GM12878 (cell line): ENCODE results near the gene USH2A. TPM values are rescaled to one million over a fixed set of nuclear protein-coding genes. Genes with fewer than 3 reads are reported as not detected.

ENCODE experiments used
- ATAC-seq: fragments of 200-7000 bp; cut with Tn5 transposase; 3 replicates; pipeline ENCODE4 v1.9.1; 2020; ENCODE audit warnings: mild to moderate bottlenecking, moderate library complexity
- BruUV-seq: library from RNA; stranded (reverse); fragments of 400-500 nt; replicated peaks from 2 replicates; lab custom pipeline; 2021; lab: Mats Ljungman, UMichigan
- CTCF ChIA-PET: fragments of 300-600 bp; sonication (Branson Sonifier 250); formaldehyde crosslinking; extraction: SDS; loops from one replicate; lab custom pipeline; 2021; ENCODE audit warnings: inconsistent platforms; lab: Yijun Ruan, JAX
- POLR2A ChIA-PET: fragments of 350-600 bp; formaldehyde crosslinking; extraction: SDS; loops from one replicate; lab custom pipeline; 2021; ENCODE audit warnings: inconsistent platforms; lab: Charles Lee
- RAD21 ChIA-PET: fragments of 300-600 bp; sonication (Branson Sonifier 250); formaldehyde crosslinking; loops from one replicate; lab custom pipeline; 2023; ENCODE audit warnings: antibody characterized with exemption; ENCODE audit not compliant: unreplicated experiment; lab: Charles Lee
- SMC1A ChIA-PET: fragments of 300-600 bp; sonication (Branson Sonifier 250); formaldehyde crosslinking; loops from one replicate; lab custom pipeline; 2023; ENCODE audit not compliant: unreplicated experiment, uncharacterized antibody; lab: Charles Lee
- DNase-seq: peaks from one replicate; pipeline ENCODE4 v3.0.0-alpha.2; 2011; ENCODE audit warnings: low read depth, low spot score
- FAIRE-seq: peaks from 3 replicates; lab custom pipeline; 2011; peaks lifted over from hg19 to GRCh38; lab: Jason Lieb, UNC
- H2AFZ ChIP-seq: 2 replicates; pipeline ENCODE4 v1.6.0; 2011; ENCODE audit warnings: low read depth, low read length, control low read depth; ENCODE audit not compliant: control insufficient read depth
- H3K27ac ChIP-seq: 2 replicates; pipeline ENCODE4 v1.5.1; 2011; ENCODE audit warnings: control low read depth; ENCODE audit not compliant: control insufficient read depth, insufficient read depth
- H3K27me3 ChIP-seq, 2 experiments: replicated peaks in 1 of 2; 2 replicates each; pipeline versions ENCODE4 v1.6.0 to v1.6.1; 2011; ENCODE audit warnings: low read length in 1 of 2; ENCODE audit not compliant: control insufficient read depth in 2 of 2, insufficient read depth in 2 of 2
- H3K36me3 ChIP-seq, 2 experiments: 2 replicates each; pipeline ENCODE4 v1.5.1; 2011; ENCODE audit warnings: low read length in 1 of 2; ENCODE audit not compliant: control insufficient read depth in 2 of 2, insufficient read depth in 2 of 2
- H3K4me1 ChIP-seq: 2 replicates; pipeline ENCODE4 v1.6.1; 2011; ENCODE audit warnings: mild to moderate bottlenecking, low read length, moderate library complexity, mixed read lengths; ENCODE audit not compliant: control insufficient read depth, insufficient read depth
- H3K4me2 ChIP-seq: 2 replicates; pipeline ENCODE4 v1.6.0; 2011; ENCODE audit warnings: control low read depth; ENCODE audit not compliant: control insufficient read depth, insufficient read depth
- H3K4me3 ChIP-seq: fragments of 200-600 bp; sonication (generic); 2 replicates; pipeline ENCODE4 v1.5.1; 2016
- H3K79me2 ChIP-seq: 2 replicates; pipeline ENCODE4 v1.6.0; 2011; ENCODE audit warnings: low read length; ENCODE audit not compliant: control insufficient read depth, insufficient read depth
- H3K9ac ChIP-seq: 2 replicates; pipeline ENCODE4 v1.8.0; 2011; ENCODE audit warnings: low read length, control low read depth, mixed read lengths; ENCODE audit not compliant: control insufficient read depth, insufficient read depth
- H3K9me3 ChIP-seq: replicated peaks from 3 replicates; pipeline ENCODE4 v1.5.1; 2011; ENCODE audit warnings: mild to moderate bottlenecking, low read length; ENCODE audit not compliant: control insufficient read depth, insufficient read depth
- H4K20me1 ChIP-seq: 2 replicates; pipeline ENCODE4 v1.6.0; 2011; ENCODE audit not compliant: control insufficient read depth, insufficient read depth
- ATF3 ChIP-seq: IDR thresholded peaks from 2 replicates; pipeline ENCODE4 v1.6.1; 2011; ENCODE audit warnings: low read depth, mild to moderate bottlenecking, low read length, moderate library complexity, borderline replicate concordance; ENCODE audit errors: extremely low read depth
- HDGF ChIP-seq: fragments of 450-650 bp; IDR thresholded peaks from 2 replicates; pipeline ENCODE4 v1.6.1; 2016; ENCODE audit warnings: antibody characterized with exemption
- KDM1A ChIP-seq: fragments of 200-600 bp; sonication (generic); IDR thresholded peaks from 2 replicates; pipeline ENCODE4 v1.6.1; 2016; ENCODE audit warnings: borderline replicate concordance
- MTA3 ChIP-seq: IDR thresholded peaks from 2 replicates; pipeline ENCODE4 v1.6.1; 2012; ENCODE audit warnings: low read length, inconsistent platforms, borderline replicate concordance
- NKRF ChIP-seq: fragments of 450-650 bp; conservative IDR thresholded peaks from 2 replicates; pipeline ENCODE4 v1.6.1; 2017; ENCODE audit warnings: mild to moderate bottlenecking, moderate library complexity
- TARDBP ChIP-seq: IDR thresholded peaks from 2 replicates; pipeline ENCODE4 v1.6.1; 2016; ENCODE audit warnings: borderline replicate concordance
- WGBS: methylation state at CpG from one replicate; pipeline ENCODE4 v1.1.6; 2016; ENCODE audit warnings: low lambda C conversion rate; ENCODE audit not compliant: insufficient replicate concordance, insufficient coverage; ENCODE audit errors: missing lambda C conversion rate; 5-methylcytosine and 5-hydroxymethylcytosine counted together
- in situ Hi-C: fragments of 300-500 bp; cut with MboI; formaldehyde crosslinking; loops from 9 replicates; pipeline ENCODE4 v1.14.3; 2018; ENCODE audit warnings: mixed read lengths
- intact Hi-C: fragments of 100-400 bp; cut with micrococcal nuclease; formaldehyde crosslinking; loops from one replicate; pipeline ENCODE4 v1.14.2; 2022; ENCODE audit not compliant: unreplicated experiment
- polyA plus RNA-seq, 11 experiments: library from polyadenylated mRNA; depleted of rRNA in 4 of 11; unstranded in 6 of 11; stranded (reverse) in 5 of 11; fragments of >200 nt; fragmentation: Nextera tagmentation in 4 of 11; fragmentation: Illumina TruSeq in 1 of 11; extraction: Ambion mirVana in 4 of 11; extraction: Trizol in 1 of 11; gene quantifications; 1 replicate in 1 of 11; 2 replicates in 10 of 11; pipeline versions ENCODE4 v1.2.1 to v1.2.3, GENCODE V29; 2011 to 2016; ENCODE audit warnings: inconsistent platforms in 2 of 11, missing spikeins in 2 of 11, low read depth in 1 of 11
- total RNA-seq, 4 experiments: library from RNA; depleted of rRNA in 3 of 4; stranded (reverse); fragments of >200 nt in 3 of 4; fragmentation: Illumina TruSeq in 1 of 4; extraction: Trizol in 1 of 4; gene quantifications; 2 replicates each; pipeline versions ENCODE4 v1.2.1 to v1.2.3, GENCODE V29; 2013 to 2021

Gene USH2A
- total and polyA plus RNA-seq, 10 of the 15 experiments (the other 5 are each of a cell fraction or from before 2014, with no cell fraction given), result under 0.01 to 0.20 (median 0.01) TPM; not detected in 2

GRCh38 chr1:215844266-215844665 lies 579.0 kb downstream of the USH2A start:
- Histone ChIP-seq H3K4me3 (no peak overlapping the region), H2AFZ (no peak overlapping the region), H3K36me3 (no peaks in the 10 kb centered on the region), H3K4me1 (no peaks in the 10 kb centered on the region), H3K4me2 (no peak overlapping the region)
- SMC1A ChIA-PET, result interaction anchor here (0.8 kb wide), 2 partner anchors 10 to 15 kb away, joined by 3 read pairs; no protein-coding TSS in a partner anchor
- RAD21 ChIA-PET, result no interaction called here
- no peak for ATAC-seq
- TF ChIP-seq ATF3, result no peak
- TF ChIP-seq KDM1A, result no peak
- TF ChIP-seq HDGF, result no peak
- no peak for TF ChIP-seq MTA3
- TF ChIP-seq, all 136 proteins: peak for 0
- FAIRE-seq, result no peak
- intact Hi-C loops (no loop called here), in situ Hi-C loops (no loop called here)
- 30% methylated on average over 4 of the region's 4 CpGs for WGBS
- no peaks in the 10 kb centered on the region for H4K20me1 ChIP-seq
- H3K79me2 ChIP-seq, result no peaks in the 10 kb centered on the region
- CTCF ChIA-PET, result no interaction called here
- BruUV-seq, result no TSS peak
- DNase-seq, result no peak
- no peaks in the 10 kb centered on the region for H3K9me3 ChIP-seq
- H3K27me3 ChIP-seq, result no peaks in the 10 kb centered on the region
- POLR2A ChIA-PET, result no interaction called here
- no peak overlapping the region for H3K27ac ChIP-seq
- no peak overlapping the region for H3K9ac ChIP-seq

- no peaks in the 10 kb centered on the region for H3K4me1 ChIP-seq
- ATAC-seq (no peak), FAIRE-seq (no peak), DNase-seq (no peak)
- WGBS, result 2% methylated on average over 3 of the region's 3 CpGs
- no peak overlapping the region for H3K9ac ChIP-seq
- TF ChIP-seq NKRF (no peak), TARDBP (no peak)
- intact Hi-C loops (no loop called here), in situ Hi-C loops (no loop called here)
- H3K4me2 ChIP-seq, result no peak overlapping the region
- RAD21 ChIA-PET, result no interaction called here
- no peaks in the 10 kb centered on the region for H3K79me2 ChIP-seq
- no TSS peak for BruUV-seq
- CTCF ChIA-PET, result interaction anchor here (1.3 kb wide), 1 partner anchor 82 kb away, joined by 3 read pairs; no protein-coding TSS in a partner anchor
- no peak overlapping the region for H3K27ac ChIP-seq
- no peaks in the 10 kb centered on the region for H3K36me3 ChIP-seq
- H4K20me1 ChIP-seq, result no peaks in the 10 kb centered on the region
- no peak overlapping the region for H3K4me3 ChIP-seq
- no peaks in the 10 kb centered on the region for H3K27me3 ChIP-seq
- SMC1A ChIA-PET, result no interaction called here
- POLR2A ChIA-PET, result no interaction called here
- H3K9me3 ChIP-seq, result no peaks in the 10 kb centered on the region
- no peak overlapping the region for H2AFZ ChIP-seq
These were observed 580.3 kb downstream of the USH2A start for GRCh38 chr1:215842905-215843304.
